H9 (cell line): ENCODE results near the gene FALEC. TPM values are rescaled to one million over a fixed set of nuclear protein-coding genes. Genes with fewer than 3 reads are reported as not detected.
A peak's percentile ranks its signal among the peaks of the same experiment; 100 is the strongest.

ENCODE experiments used
- DNase-seq: peaks from one replicate; pipeline ENCODE4 v3.0.0-alpha.2; 2017
- H2AFZ ChIP-seq: one replicate; pipeline ENCODE4 v1.6.1; 2013; ENCODE audit warnings: mild to moderate bottlenecking, low read length, control low read depth, moderate library complexity
- H2AK5ac ChIP-seq: 2 replicates; pipeline ENCODE4 v1.6.1; 2013; ENCODE audit warnings: low read length, control low read depth, mixed read lengths; ENCODE audit not compliant: insufficient read length
- H2BK120ac ChIP-seq: one replicate; pipeline ENCODE4 v1.6.1; 2013; ENCODE audit warnings: low read depth, mild to moderate bottlenecking, low read length, control low read depth, inconsistent platforms; ENCODE audit not compliant: poor library complexity, severe bottlenecking
- H2BK12ac ChIP-seq: 2 replicates; pipeline ENCODE4 v1.6.1; 2013; ENCODE audit warnings: low read length, control low read depth, mixed read lengths, low read depth; ENCODE audit not compliant: insufficient read length
- H2BK15ac ChIP-seq: 2 replicates; pipeline ENCODE4 v1.6.1; 2013; ENCODE audit warnings: low read depth, low read length, control low read depth
- H2BK20ac ChIP-seq: one replicate; pipeline ENCODE4 v1.6.1; 2013; ENCODE audit warnings: low read depth, mild to moderate bottlenecking, low read length, control low read depth, inconsistent platforms; ENCODE audit not compliant: poor library complexity, severe bottlenecking
- H2BK5ac ChIP-seq: 2 replicates; pipeline ENCODE4 v1.6.1; 2013; ENCODE audit warnings: low read length, control low read depth, mixed read lengths; ENCODE audit not compliant: insufficient read length
- H3K14ac ChIP-seq: 2 replicates; pipeline ENCODE4 v1.6.1; 2013; ENCODE audit warnings: low read length, control low read depth; ENCODE audit not compliant: insufficient read depth
- H3K18ac ChIP-seq: 2 replicates; pipeline ENCODE4 v1.6.1; 2013; ENCODE audit warnings: low read depth, mild to moderate bottlenecking, mixed read lengths, low read length, control low read depth; ENCODE audit not compliant: insufficient read length
- H3K23ac ChIP-seq: 2 replicates; pipeline ENCODE4 v1.6.1; 2013; ENCODE audit warnings: low read length, control low read depth, mixed read lengths, low read depth; ENCODE audit not compliant: insufficient read length
- H3K23me2 ChIP-seq: 2 replicates; pipeline ENCODE4 v1.6.1; 2013; ENCODE audit warnings: low read depth, mild to moderate bottlenecking, mixed read lengths, low read length, control low read depth; ENCODE audit not compliant: insufficient read length, poor library complexity, severe bottlenecking
- H3K27ac ChIP-seq: 2 replicates; pipeline ENCODE4 v1.5.1; 2013; ENCODE audit warnings: low read length, control low read depth, mixed read lengths, low read depth; ENCODE audit not compliant: insufficient read length
- H3K27me3 ChIP-seq: 2 replicates; pipeline ENCODE4 v1.6.1; 2013; ENCODE audit warnings: low read length, control low read depth, inconsistent platforms; ENCODE audit not compliant: insufficient read depth
- H3K4ac ChIP-seq: 2 replicates; pipeline ENCODE4 v1.6.1; 2013; ENCODE audit warnings: low read depth, mild to moderate bottlenecking, control low read depth, inconsistent platforms, low read length, moderate library complexity
- H3K4me1 ChIP-seq: 2 replicates; pipeline ENCODE4 v1.6.1; 2013; ENCODE audit warnings: low read length, control low read depth, inconsistent platforms; ENCODE audit not compliant: insufficient read depth
- H3K4me2 ChIP-seq: 2 replicates; pipeline ENCODE4 v1.6.1; 2013; ENCODE audit warnings: low read length, control low read depth, mixed read lengths; ENCODE audit not compliant: insufficient read length, insufficient read depth
- H3K56ac ChIP-seq: 2 replicates; pipeline ENCODE4 v1.6.1; 2013; ENCODE audit warnings: low read depth, mild to moderate bottlenecking, mixed read lengths, low read length, control low read depth; ENCODE audit not compliant: insufficient read length
- H3K79me1 ChIP-seq: 2 replicates; pipeline ENCODE4 v1.6.1; 2013; ENCODE audit warnings: low read depth, mild to moderate bottlenecking, moderate library complexity, low read length, control low read depth, inconsistent platforms; ENCODE audit not compliant: insufficient read depth, poor library complexity, severe bottlenecking
- H3K79me2 ChIP-seq: 2 replicates; pipeline ENCODE4 v1.6.1; 2013; ENCODE audit warnings: low read length, control low read depth, inconsistent platforms; ENCODE audit not compliant: insufficient read depth
- H3K9ac ChIP-seq: 2 replicates; pipeline ENCODE4 v1.6.1; 2013; ENCODE audit warnings: low read length, control low read depth, mixed read lengths; ENCODE audit not compliant: insufficient read length; ENCODE audit errors: extremely low read depth
- H3K9me3 ChIP-seq: one replicate; pipeline ENCODE4 v1.6.1; 2013; ENCODE audit warnings: low read depth, low read length, inconsistent platforms; ENCODE audit not compliant: control insufficient read depth
- H3T11ph ChIP-seq: one replicate; pipeline ENCODE4 v1.6.1; 2013; ENCODE audit warnings: mild to moderate bottlenecking, low read length, control low read depth, inconsistent platforms
- H4K20me1 ChIP-seq: one replicate; pipeline ENCODE4 v1.6.1; 2013; ENCODE audit not compliant: control insufficient read depth, insufficient read length, insufficient read depth
- H4K5ac ChIP-seq: 2 replicates; pipeline ENCODE4 v1.6.1; 2013; ENCODE audit warnings: low read depth, mild to moderate bottlenecking, mixed read lengths, low read length, control low read depth; ENCODE audit not compliant: insufficient read length
- H4K8ac ChIP-seq: replicated peaks from 2 replicates; pipeline ENCODE4 v1.6.1; 2013; ENCODE audit warnings: low read length, control low read depth, mixed read lengths, low read depth; ENCODE audit not compliant: insufficient read length
- H4K91ac ChIP-seq: 2 replicates; pipeline ENCODE4 v1.6.1; 2013; ENCODE audit warnings: low read depth, mild to moderate bottlenecking, moderate library complexity, mixed read lengths, low read length, control low read depth; ENCODE audit not compliant: insufficient read length
- H3K27ac Mint-ChIP-seq, 3 experiments: 2 replicates in 2 of 3; 3 replicates in 1 of 3; pipeline ENCODE4 v1.8.0; 2020 to 2021; ENCODE audit warnings: mixed read lengths in 3 of 3, mild to moderate bottlenecking in 1 of 3, moderate library complexity in 1 of 3
- H3K27me3 Mint-ChIP-seq: 2 replicates; pipeline ENCODE4 v1.8.0; 2021; ENCODE audit warnings: low read depth, mild to moderate bottlenecking, moderate library complexity, mixed read lengths
- H3K36me3 Mint-ChIP-seq, 3 experiments: 2 replicates in 2 of 3; 3 replicates in 1 of 3; pipeline ENCODE4 v1.8.0; 2020 to 2021; ENCODE audit warnings: low read depth in 3 of 3, mixed read lengths in 3 of 3; ENCODE audit not compliant: insufficient read depth in 1 of 3
- H3K4me1 Mint-ChIP-seq, 2 experiments: 2 replicates each; pipeline ENCODE4 v1.8.0; 2020; ENCODE audit warnings: mixed read lengths in 2 of 2
- H3K4me3 Mint-ChIP-seq, 2 experiments: 2 replicates in 1 of 2; 3 replicates in 1 of 2; pipeline ENCODE4 v1.8.0; 2020 to 2021; ENCODE audit warnings: mild to moderate bottlenecking in 2 of 2, mixed read lengths in 2 of 2, moderate library complexity in 1 of 2
- H3K9me3 Mint-ChIP-seq, 2 experiments: 2 replicates in 1 of 2; 3 replicates in 1 of 2; pipeline ENCODE4 v1.8.0; 2020; ENCODE audit warnings: mild to moderate bottlenecking in 2 of 2, mixed read lengths in 2 of 2, moderate library complexity in 1 of 2
- CTCF ChIP-seq: fragments of 200-600 bp; sonication (generic); conservative IDR thresholded peaks from 3 replicates; pipeline ENCODE4 v1.8.0; 2021; ENCODE audit warnings: antibody characterized with exemption, mild to moderate bottlenecking
- WGBS: extraction: QIAGEN DNeasy Blood & Tissue Kit; methylation state at CpG from one replicate; pipeline ENCODE4 v1.1.7; 2013; ENCODE audit warnings: missing lambda C conversion rate, low lambda C conversion rate, mixed read lengths; ENCODE audit not compliant: insufficient read length; ENCODE audit errors: extremely low coverage; 5-methylcytosine and 5-hydroxymethylcytosine counted together
- total RNA-seq: library from RNA; stranded (reverse); gene quantifications from 2 replicates; pipeline ENCODE4 v1.2.1, GENCODE V29; 2021

Gene FALEC
- total RNA-seq, 1 experiment from 2014 or later, result not detected

- DNase-seq, result peak; percentile 26
- no peaks in the 10 kb centered on the region for H3K9me3 Mint-ChIP-seq
- H3K27me3 ChIP-seq, result no peaks in the 10 kb centered on the region
- peaks cover 3 to 5% (median 5%) of the 10 kb centered on the region in 3 experiments; a peak in 5 of 7 replicates for H3K36me3 Mint-ChIP-seq
- H2BK12ac ChIP-seq, result no peak overlapping the region
- no peak overlapping the region for H3K18ac ChIP-seq
- no peak overlapping the region for H2AFZ ChIP-seq
- H3K27ac Mint-ChIP-seq, result 0 out of 7 replicates have a peak overlapping the region, but pooled peaks of 1 of the 3 experiments have one; percentile 17
- TF ChIP-seq CTCF, result no peak
- no peak overlapping the region for H3K14ac ChIP-seq
- H2BK120ac ChIP-seq, result no peak overlapping the region
- H3K4ac ChIP-seq, result no peak overlapping the region
- no peaks in the 10 kb centered on the region for H3K79me1 ChIP-seq
- H4K5ac ChIP-seq, result no peak overlapping the region
- peaks cover 2% of the 10 kb centered on the region; the same call in 1 of the 2 replicates for H3K27me3 Mint-ChIP-seq
- no peaks in the 10 kb centered on the region for H3K9me3 ChIP-seq
- H2BK5ac ChIP-seq, result no peak overlapping the region
- no peak overlapping the region for H4K8ac ChIP-seq
- no peak overlapping the region for H3K9ac ChIP-seq
- no peak overlapping the region for H4K91ac ChIP-seq
- H2BK15ac ChIP-seq, result no peak overlapping the region
- no peak overlapping the region for H3K56ac ChIP-seq
- no CpG with 5 or more reads among the region's 26 CpGs for WGBS
- no peak overlapping the region for H3T11ph ChIP-seq
- H2BK20ac ChIP-seq, result no peak overlapping the region
- no peak overlapping the region for H3K27ac ChIP-seq
- H3K4me2 ChIP-seq, result no peak overlapping the region
- no peak overlapping the region for H3K23ac ChIP-seq
- no peak overlapping the region for H2AK5ac ChIP-seq
- peaks cover 22 to 35% of the 10 kb centered on the region in 2 experiments for H3K4me1 Mint-ChIP-seq
- H3K4me1 ChIP-seq, result peaks cover 3% of the 10 kb centered on the region; the same call in 1 of the 2 replicates
- no peaks in the 10 kb centered on the region for H4K20me1 ChIP-seq
- H3K79me2 ChIP-seq, result no peaks in the 10 kb centered on the region
- peaks cover 8% of the 10 kb centered on the region for H3K23me2 ChIP-seq
- H3K4me3 Mint-ChIP-seq, result no peak overlapping the region
Measured at GRCh38 chr1:150557065-150557600, 41.6 kb downstream of the FALEC start.
